Measurements from ENCODE around the gene GIMD1. TPM values are rescaled to one million over a fixed set of nuclear protein-coding genes. Genes with fewer than 3 reads are reported as not detected.
"Not testable (repeated sequence)": the region's sequence is repeated elsewhere in the genome, so short reads cannot be mapped to it uniquely, and the experiment has no call there.

The GIMD1 gene
- total RNA-seq: not detected

DNA sequence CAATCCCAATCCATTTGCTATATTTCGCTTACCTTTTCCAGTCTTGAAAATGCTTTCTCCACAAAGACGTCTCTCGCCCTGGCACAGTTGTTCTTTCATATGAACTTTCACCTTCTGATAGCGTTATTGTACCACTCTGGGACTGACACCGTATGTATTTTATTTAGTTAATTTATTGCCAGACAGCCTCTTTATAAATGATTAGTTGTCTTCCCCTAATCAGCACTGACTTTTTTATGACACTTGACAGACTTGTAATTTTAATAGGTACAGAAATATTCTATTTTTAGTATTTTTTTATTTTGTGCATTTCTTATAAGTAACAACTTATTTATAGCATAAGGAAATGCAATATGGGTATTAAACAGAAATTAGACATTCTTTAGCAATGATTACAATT is at the start of gene GIMD1:
TSS of gene GIMD1 (minus strand) at position 101 of the 400 bp plus-strand sequence. CDS start 1,343 bp downstream, outside the sequence.
- WGBS: 82% methylated on average over 5 of the region's 5 CpGs
- H3K9me3 ChIP-seq: no peaks in the 10 kb centered on the region

DNA sequence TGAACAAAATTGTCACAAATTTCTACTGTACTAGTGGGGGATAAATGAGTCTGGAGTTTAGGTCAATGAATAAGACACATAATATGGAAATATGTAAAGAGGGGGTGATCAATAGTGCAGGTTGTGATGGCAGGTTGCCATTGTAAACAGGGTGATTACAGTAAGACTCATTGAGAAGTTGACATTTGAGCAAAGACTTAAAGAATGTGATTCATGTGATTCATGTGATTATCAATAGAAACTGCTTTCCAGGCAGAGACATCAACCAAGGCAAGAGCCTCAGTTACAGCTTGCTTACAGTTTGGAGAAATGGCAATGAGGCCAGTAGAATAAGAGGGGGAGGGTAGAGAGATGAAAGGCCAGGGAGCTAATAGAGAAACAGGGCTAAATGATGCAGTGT is 45.8 kb upstream of the GIMD1 start:
- Histone ChIP-seq H3K36me3 (no peaks in the 10 kb centered on the region), H3K27ac (replicated peaks in 1 of 4) (no peak overlapping the region), H3K4me1 (no peaks in the 10 kb centered on the region), H3K4me3 (no peak overlapping the region), H3K27me3 (no peaks in the 10 kb centered on the region), H3K9me3 (no peaks in the 10 kb centered on the region)
- no peak for DNase-seq (ENCODE audit: extremely low spot score)
- intact Hi-C loops (cut with DNase I): no loop called here
- TF ChIP-seq POLR2A (IDR thresholded peaks at IDR 0.05; ENCODE audit: low read depth): no peak
- TF ChIP-seq, protein P1, sequence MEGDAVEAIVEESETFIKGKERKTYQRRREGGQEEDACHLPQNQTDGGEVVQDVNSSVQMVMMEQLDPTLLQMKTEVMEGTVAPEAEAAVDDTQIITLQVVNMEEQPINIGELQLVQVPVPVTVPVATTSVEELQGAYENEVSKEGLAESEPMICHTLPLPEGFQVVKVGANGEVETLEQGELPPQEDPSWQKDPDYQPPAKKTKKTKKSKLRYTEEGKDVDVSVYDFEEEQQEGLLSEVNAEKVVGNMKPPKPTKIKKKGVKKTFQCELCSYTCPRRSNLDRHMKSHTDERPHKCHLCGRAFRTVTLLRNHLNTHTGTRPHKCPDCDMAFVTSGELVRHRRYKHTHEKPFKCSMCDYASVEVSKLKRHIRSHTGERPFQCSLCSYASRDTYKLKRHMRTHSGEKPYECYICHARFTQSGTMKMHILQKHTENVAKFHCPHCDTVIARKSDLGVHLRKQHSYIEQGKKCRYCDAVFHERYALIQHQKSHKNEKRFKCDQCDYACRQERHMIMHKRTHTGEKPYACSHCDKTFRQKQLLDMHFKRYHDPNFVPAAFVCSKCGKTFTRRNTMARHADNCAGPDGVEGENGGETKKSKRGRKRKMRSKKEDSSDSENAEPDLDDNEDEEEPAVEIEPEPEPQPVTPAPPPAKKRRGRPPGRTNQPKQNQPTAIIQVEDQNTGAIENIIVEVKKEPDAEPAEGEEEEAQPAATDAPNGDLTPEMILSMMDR (IDR thresholded peaks at IDR 0.05): no peak
- TF ChIP-seq EP300 (IDR thresholded peaks at IDR 0.05): no peak
- no peak for TF ChIP-seq POLR2AphosphoS5 (IDR thresholded peaks at IDR 0.05)

More for the DNA sequence above, at the start of gene GIMD1:
- H3K27ac ChIP-seq (replicated peaks in 1 of 4): no peak within 1 kb of the TSS
- intact Hi-C loops (cut with DNase I): loop anchor here (5.0 to 10.0 kb wide), 2 partner anchors 436 to 814 kb away; no protein-coding TSS in a partner anchor
- DNase-seq (ENCODE audit: extremely low spot score): no peak
- no peak within 1 kb of the TSS for H3K4me3 ChIP-seq
- peaks cover 0 to 12% (median 6%) of the 10 kb centered on the region in 4 donors for H3K4me1 ChIP-seq
- H3K36me3 ChIP-seq: no peaks in the 10 kb centered on the region
- no peak for TF ChIP-seq EP300 (IDR thresholded peaks at IDR 0.05)
- TF ChIP-seq POLR2A (IDR thresholded peaks at IDR 0.05; ENCODE audit: low read depth): no peak
- H3K27me3 ChIP-seq: peaks cover 0 to 3% (median 0%) of the 10 kb centered on the region in 4 donors

DNA sequence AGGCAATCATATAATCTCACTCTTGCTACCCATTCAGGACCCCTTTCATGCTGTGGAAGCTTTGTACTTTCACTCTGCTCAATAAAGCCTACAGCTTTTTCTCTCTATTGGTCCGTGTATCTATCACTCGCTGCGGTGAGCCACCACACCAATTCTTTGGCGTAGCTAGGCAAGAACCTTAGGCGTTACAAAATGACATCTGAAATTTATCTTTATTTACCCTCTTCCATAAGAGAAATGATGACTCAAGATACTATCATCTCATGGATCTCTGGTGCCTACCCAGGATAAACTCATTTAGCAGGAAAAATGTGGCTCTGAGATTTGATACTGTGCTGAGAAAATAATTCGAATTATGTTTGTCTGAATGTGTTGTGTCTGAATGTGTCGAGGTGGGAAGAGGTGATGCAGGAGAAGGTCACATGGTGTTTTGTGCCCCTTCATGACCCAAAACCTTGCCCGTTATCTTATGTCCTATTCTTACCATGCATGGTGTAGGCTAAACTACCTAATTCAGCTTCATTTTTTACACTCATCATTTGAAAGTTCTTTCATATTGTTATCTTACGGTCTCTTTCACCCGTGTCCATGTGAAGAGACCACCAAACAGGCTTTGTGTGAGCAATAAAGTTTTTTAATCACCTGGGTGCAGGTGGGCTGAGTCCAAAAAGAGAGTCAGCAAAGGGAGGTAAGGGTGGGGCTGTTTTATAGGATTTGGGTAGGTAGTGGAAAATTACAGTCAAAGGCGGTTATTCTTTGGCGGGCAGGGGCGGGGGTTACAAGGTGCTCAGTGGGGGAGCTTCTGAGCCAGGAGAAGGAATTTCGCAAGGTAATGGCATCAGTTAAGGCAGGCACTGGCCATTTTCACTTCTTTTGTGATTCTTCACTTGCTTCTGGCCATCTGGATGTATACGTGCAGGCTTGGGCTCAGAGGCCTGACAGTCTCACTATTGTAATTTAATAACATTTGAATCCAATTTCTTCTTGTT is 41.6 kb upstream of the GIMD1 start:
- Histone ChIP-seq H3K4me1 (no peaks in the 10 kb centered on the region), H3K9me3 (no peaks in the 10 kb centered on the region), H3K27ac (replicated peaks in 1 of 4) (no peak overlapping the region), H3K4me3 (no peak overlapping the region), H3K36me3 (no peaks in the 10 kb centered on the region), H3K27me3 (no peaks in the 10 kb centered on the region)
- no peak for DNase-seq (ENCODE audit: extremely low spot score)
- intact Hi-C loops (cut with DNase I): no loop called here
- TF ChIP-seq POLR2A (IDR thresholded peaks at IDR 0.05; ENCODE audit: low read depth) (no peak), EP300 (IDR thresholded peaks at IDR 0.05) (no peak), POLR2AphosphoS5 (IDR thresholded peaks at IDR 0.05) (no peak)
- TF ChIP-seq, protein P1 (IDR thresholded peaks at IDR 0.05): no peak
- 89% methylated on average over 15 of the region's 15 CpGs for WGBS

DNA sequence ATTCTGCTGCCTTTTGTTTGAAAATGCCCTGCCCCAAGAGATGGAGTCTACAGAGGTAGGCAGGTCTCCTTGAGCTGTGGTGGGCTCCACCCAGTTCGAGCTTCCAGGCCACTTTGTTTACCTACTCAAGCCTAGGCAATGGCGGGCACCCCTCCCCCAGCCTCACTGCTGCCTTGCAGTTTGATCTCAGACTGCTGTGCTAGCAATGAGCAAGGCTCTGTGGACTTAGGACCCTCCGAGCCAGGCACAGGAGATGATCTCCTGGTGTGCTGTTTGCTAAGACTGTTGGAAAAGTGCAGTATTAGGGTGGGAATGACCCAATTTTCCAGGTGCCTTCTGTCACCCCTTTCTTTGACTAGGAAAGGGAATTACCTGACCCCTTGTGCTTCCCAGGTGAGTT is 39.4 kb upstream of the GIMD1 start:
- H3K4me1 ChIP-seq; DNase-seq (ENCODE audit: extremely low spot score); intact Hi-C loops (cut with DNase I); H3K9me3 ChIP-seq; H3K27ac ChIP-seq (replicated peaks in 1 of 4); H3K27me3 ChIP-seq; H3K4me3 ChIP-seq; H3K36me3 ChIP-seq: not testable (repeated sequence)
- 80% methylated on average over 1 of the region's 3 CpGs for WGBS

DNA sequence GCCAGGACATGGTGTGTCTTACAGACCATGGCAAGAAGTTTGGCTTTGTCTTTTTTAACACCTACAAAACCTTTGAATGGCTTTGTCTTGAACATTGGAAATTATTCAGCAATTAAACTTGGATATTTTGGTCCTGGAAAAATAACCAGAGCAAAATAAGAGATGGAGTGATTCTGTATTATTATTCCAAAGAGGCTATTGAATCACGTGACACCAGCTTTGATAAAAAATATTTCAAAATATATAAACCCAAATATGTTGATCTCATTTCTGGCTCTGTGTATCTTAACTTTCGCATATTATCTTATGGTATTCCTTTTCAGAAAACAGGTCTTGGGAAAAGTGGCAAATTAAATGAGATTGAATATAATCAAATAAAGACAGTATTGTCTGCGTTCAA is 32.6 kb upstream of the GIMD1 start:
- Histone ChIP-seq H3K4me1 (no peaks in the 10 kb centered on the region), H3K9me3 (peaks cover 0 to 21% (median 15%) of the 10 kb centered on the region in 4 donors), H3K4me3 (no peak overlapping the region), H3K27me3 (no peaks in the 10 kb centered on the region), H3K27ac (replicated peaks in 1 of 4) (no peak overlapping the region), H3K36me3 (no peaks in the 10 kb centered on the region)
- DNase-seq (ENCODE audit: extremely low spot score): no peak
- TF ChIP-seq POLR2AphosphoS5 (IDR thresholded peaks at IDR 0.05) (no peak), EP300 (IDR thresholded peaks at IDR 0.05) (no peak), POLR2A (IDR thresholded peaks at IDR 0.05; ENCODE audit: low read depth) (no peak)
- TF ChIP-seq, protein P1 (IDR thresholded peaks at IDR 0.05): no peak
- intact Hi-C loops (cut with DNase I): no loop called here
- WGBS: 90% methylated on average over 3 of the region's 3 CpGs

DNA sequence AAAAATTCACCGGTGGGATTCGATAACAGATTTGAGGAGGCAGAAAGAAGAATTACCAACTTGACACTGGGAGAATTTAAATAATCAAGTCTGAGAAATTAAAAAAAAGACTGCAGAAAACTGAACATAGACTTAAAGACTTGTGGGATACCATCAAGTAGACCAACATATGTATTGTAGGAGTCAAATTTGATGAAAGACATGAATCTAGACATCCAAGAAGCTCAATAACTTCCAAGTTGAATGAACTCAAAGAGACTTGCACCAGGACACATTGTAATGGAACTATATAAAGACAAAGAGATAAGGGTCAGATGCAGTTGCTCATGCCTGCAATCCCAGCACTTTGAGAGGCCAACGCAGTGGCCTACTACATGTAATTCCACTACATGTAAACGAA is 30.3 kb upstream of the GIMD1 start:
- H3K27me3 ChIP-seq; intact Hi-C loops (cut with DNase I); DNase-seq (ENCODE audit: extremely low spot score); H3K27ac ChIP-seq (replicated peaks in 1 of 4); H3K4me3 ChIP-seq; H3K36me3 ChIP-seq; H3K4me1 ChIP-seq: not testable (repeated sequence)
- WGBS: 74% methylated on average over 4 of the region's 4 CpGs
- peaks cover 0 to 37% (median 31%) of the 10 kb centered on the region in 4 donors for H3K9me3 ChIP-seq

Measured in esophagus muscularis mucosa (tissue), 4 donors.